ENCODE results near the gene INPPL1.

INPPL1 gene

GRCh38 chr11:72231396-72232259 lies 7.1 kb downstream of the INPPL1 start:
- Histone ChIP-seq H3K4me3 (ENCODE audit: low read depth in 1 of 2, low read length in 2 of 2) (no peak overlapping the region), H3K36me3 (ENCODE audit: control insufficient read depth in 1 of 2, insufficient read depth in 2 of 2, low read length in 2 of 2) (peaks cover 56 to 85% of the 10 kb centered on the region in 2 donors)

GRCh38 chr11:72232260-72233055 lies 7.9 kb downstream of the INPPL1 start:
- Histone ChIP-seq H3K4me1 (ENCODE audit: control insufficient read depth in 1 of 2, insufficient read depth in 2 of 2, low read length in 2 of 2) (peaks cover 0 to 3% of the 10 kb centered on the region in 2 donors), H3K27ac (ENCODE audit: low read depth, low read length) (no peak overlapping the region), H3K36me3 (ENCODE audit: control insufficient read depth in 1 of 2, insufficient read depth in 2 of 2, low read length in 2 of 2) (peaks cover 56 to 93% of the 10 kb centered on the region in 2 donors), H3K4me3 (ENCODE audit: low read depth in 1 of 2, low read length in 2 of 2) (no peak overlapping the region), H3K27me3 (ENCODE audit: control insufficient read depth in 1 of 2, insufficient read depth in 2 of 2, low read length in 2 of 2) (no peaks in the 10 kb centered on the region), H3K9me3 (ENCODE audit: control insufficient read depth in 1 of 2, low read length in 2 of 2) (no peaks in the 10 kb centered on the region), H3K9ac (ENCODE audit: low read depth in 1 of 2, low read length in 2 of 2) (no peak overlapping the region)

More at GRCh38 chr11:72231396-72232259, 7.1 kb downstream of the INPPL1 start:
- no peak overlapping the region for H3K9ac ChIP-seq (ENCODE audit: low read depth in 1 of 2, low read length in 2 of 2)
- no peak overlapping the region for H3K27ac ChIP-seq (ENCODE audit: low read depth, low read length)
- H3K27me3 ChIP-seq (ENCODE audit: control insufficient read depth in 1 of 2, insufficient read depth in 2 of 2, low read length in 2 of 2), result no peaks in the 10 kb centered on the region
- H3K9me3 ChIP-seq (ENCODE audit: control insufficient read depth in 1 of 2, low read length in 2 of 2), result no peaks in the 10 kb centered on the region
- no peaks in the 10 kb centered on the region for H3K4me1 ChIP-seq (ENCODE audit: control insufficient read depth in 1 of 2, insufficient read depth in 2 of 2, low read length in 2 of 2)

- H3K4me1 ChIP-seq (ENCODE audit: control insufficient read depth in 1 of 2, insufficient read depth in 2 of 2, low read length in 2 of 2), result peaks cover 7 to 8% of the 10 kb centered on the region in 2 donors
- H3K27ac ChIP-seq (ENCODE audit: low read depth, low read length), result no peak overlapping the region
- no peaks in the 10 kb centered on the region for H3K9me3 ChIP-seq (ENCODE audit: control insufficient read depth in 1 of 2, low read length in 2 of 2)
- H3K4me3 ChIP-seq (ENCODE audit: low read depth in 1 of 2, low read length in 2 of 2), result no peak overlapping the region
- no peak overlapping the region for H3K9ac ChIP-seq (ENCODE audit: low read depth in 1 of 2, low read length in 2 of 2)
- peaks cover 55 to 94% of the 10 kb centered on the region in 2 donors for H3K36me3 ChIP-seq (ENCODE audit: control insufficient read depth in 1 of 2, insufficient read depth in 2 of 2, low read length in 2 of 2)
- H3K27me3 ChIP-seq (ENCODE audit: control insufficient read depth in 1 of 2, insufficient read depth in 2 of 2, low read length in 2 of 2), result no peaks in the 10 kb centered on the region
Measured at GRCh38 chr11:72233056-72233772, 8.6 kb downstream of the INPPL1 start.

GRCh38 chr11:72233773-72234513 lies 9.4 kb downstream of the INPPL1 start:
- Histone ChIP-seq H3K36me3 (ENCODE audit: control insufficient read depth in 1 of 2, insufficient read depth in 2 of 2, low read length in 2 of 2) (peaks cover 51 to 87% of the 10 kb centered on the region in 2 donors), H3K9ac (ENCODE audit: low read depth in 1 of 2, low read length in 2 of 2) (no peak overlapping the region), H3K4me3 (ENCODE audit: low read depth in 1 of 2, low read length in 2 of 2) (no peak overlapping the region), H3K4me1 (ENCODE audit: control insufficient read depth in 1 of 2, insufficient read depth in 2 of 2, low read length in 2 of 2) (peaks cover 11 to 13% of the 10 kb centered on the region in 2 donors), H3K9me3 (ENCODE audit: control insufficient read depth in 1 of 2, low read length in 2 of 2) (no peaks in the 10 kb centered on the region), H3K27me3 (ENCODE audit: control insufficient read depth in 1 of 2, insufficient read depth in 2 of 2, low read length in 2 of 2) (peaks cover 0 to under 1% of the 10 kb centered on the region in 2 donors), H3K27ac (ENCODE audit: low read depth, low read length) (no peak overlapping the region)

GRCh38 chr11:72234514-72234830 lies 9.9 kb downstream of the INPPL1 start:
- Histone ChIP-seq H3K4me3 (ENCODE audit: low read depth in 1 of 2, low read length in 2 of 2) (no peak overlapping the region), H3K9ac (ENCODE audit: low read depth in 1 of 2, low read length in 2 of 2) (no peak overlapping the region), H3K36me3 (ENCODE audit: control insufficient read depth in 1 of 2, insufficient read depth in 2 of 2, low read length in 2 of 2) (peaks cover 48 to 81% of the 10 kb centered on the region in 2 donors), H3K4me1 (ENCODE audit: control insufficient read depth in 1 of 2, insufficient read depth in 2 of 2, low read length in 2 of 2) (peaks cover 16 to 18% of the 10 kb centered on the region in 2 donors), H3K27me3 (ENCODE audit: control insufficient read depth in 1 of 2, insufficient read depth in 2 of 2, low read length in 2 of 2) (peaks cover 2 to 6% of the 10 kb centered on the region in 2 donors), H3K9me3 (ENCODE audit: control insufficient read depth in 1 of 2, low read length in 2 of 2) (no peaks in the 10 kb centered on the region), H3K27ac (ENCODE audit: low read depth, low read length) (no peak overlapping the region)

GRCh38 chr11:72234920-72235319 lies 10.4 kb downstream of the INPPL1 start:
- Histone ChIP-seq H3K9me3 (ENCODE audit: control insufficient read depth in 1 of 2, low read length in 2 of 2) (no peaks in the 10 kb centered on the region), H3K27ac (ENCODE audit: low read depth, low read length) (no peak overlapping the region), H3K36me3 (ENCODE audit: control insufficient read depth in 1 of 2, insufficient read depth in 2 of 2, low read length in 2 of 2) (peaks cover 43 to 77% of the 10 kb centered on the region in 2 donors), H3K9ac (ENCODE audit: low read depth in 1 of 2, low read length in 2 of 2) (no peak overlapping the region), H3K4me1 (ENCODE audit: control insufficient read depth in 1 of 2, insufficient read depth in 2 of 2, low read length in 2 of 2) (peaks cover 18 to 19% of the 10 kb centered on the region in 2 donors), H3K27me3 (ENCODE audit: control insufficient read depth in 1 of 2, insufficient read depth in 2 of 2, low read length in 2 of 2) (peaks cover 3 to 6% of the 10 kb centered on the region in 2 donors), H3K4me3 (ENCODE audit: low read depth in 1 of 2, low read length in 2 of 2) (no peak overlapping the region)

- Histone ChIP-seq H3K9ac (ENCODE audit: low read depth in 1 of 2, low read length in 2 of 2) (no peak overlapping the region), H3K4me1 (ENCODE audit: control insufficient read depth in 1 of 2, insufficient read depth in 2 of 2, low read length in 2 of 2) (peaks cover 19 to 23% of the 10 kb centered on the region in 2 donors), H3K4me3 (ENCODE audit: low read depth in 1 of 2, low read length in 2 of 2) (no peak overlapping the region), H3K36me3 (ENCODE audit: control insufficient read depth in 1 of 2, insufficient read depth in 2 of 2, low read length in 2 of 2) (peaks cover 37 to 71% of the 10 kb centered on the region in 2 donors), H3K27me3 (ENCODE audit: control insufficient read depth in 1 of 2, insufficient read depth in 2 of 2, low read length in 2 of 2) (peaks cover 6 to 10% of the 10 kb centered on the region in 2 donors), H3K9me3 (ENCODE audit: control insufficient read depth in 1 of 2, low read length in 2 of 2) (no peaks in the 10 kb centered on the region), H3K27ac (ENCODE audit: low read depth, low read length) (no peak overlapping the region)
Measured at GRCh38 chr11:72235351-72236057, 10.9 kb downstream of the INPPL1 start.

- no peaks in the 10 kb centered on the region for H3K9me3 ChIP-seq (ENCODE audit: control insufficient read depth in 1 of 2, low read length in 2 of 2)
- no peak overlapping the region for H3K27ac ChIP-seq (ENCODE audit: low read depth, low read length)
- H3K36me3 ChIP-seq (ENCODE audit: control insufficient read depth in 1 of 2, insufficient read depth in 2 of 2, low read length in 2 of 2), result peaks cover 32 to 64% of the 10 kb centered on the region in 2 donors
- peaks cover 12 to 15% of the 10 kb centered on the region in 2 donors for H3K27me3 ChIP-seq (ENCODE audit: control insufficient read depth in 1 of 2, insufficient read depth in 2 of 2, low read length in 2 of 2)
- no peak overlapping the region for H3K4me3 ChIP-seq (ENCODE audit: low read depth in 1 of 2, low read length in 2 of 2)
- no peak overlapping the region for H3K9ac ChIP-seq (ENCODE audit: low read depth in 1 of 2, low read length in 2 of 2)
- H3K4me1 ChIP-seq (ENCODE audit: control insufficient read depth in 1 of 2, insufficient read depth in 2 of 2, low read length in 2 of 2), result peaks cover 23 to 28% of the 10 kb centered on the region in 2 donors
Measured at GRCh38 chr11:72236083-72236697, 11.6 kb downstream of the INPPL1 start.

- Histone ChIP-seq H3K9me3 (ENCODE audit: control insufficient read depth in 1 of 2, low read length in 2 of 2) (no peaks in the 10 kb centered on the region), H3K4me3 (ENCODE audit: low read depth in 1 of 2, low read length in 2 of 2) (no peak overlapping the region), H3K27me3 (ENCODE audit: control insufficient read depth in 1 of 2, insufficient read depth in 2 of 2, low read length in 2 of 2) (peaks cover 12 to 19% of the 10 kb centered on the region in 2 donors), H3K4me1 (ENCODE audit: control insufficient read depth in 1 of 2, insufficient read depth in 2 of 2, low read length in 2 of 2) (peaks cover 23 to 28% of the 10 kb centered on the region in 2 donors), H3K36me3 (ENCODE audit: control insufficient read depth in 1 of 2, insufficient read depth in 2 of 2, low read length in 2 of 2) (peaks cover 27 to 59% of the 10 kb centered on the region in 2 donors), H3K27ac (ENCODE audit: low read depth, low read length) (no peak overlapping the region), H3K9ac (ENCODE audit: low read depth in 1 of 2, low read length in 2 of 2) (no peak overlapping the region)
Measured at GRCh38 chr11:72236774-72237111, 12.2 kb downstream of the INPPL1 start.
